Gastrocnemius medialis (tissue), 4 donors: ENCODE data around the gene OR10J1. TPM values are rescaled to one million over a fixed set of nuclear protein-coding genes. Genes with fewer than 3 reads are reported as not detected.

Experiments
- ATAC-seq, 2 donors: fragments of 150-250 bp; one replicate each; pipeline ENCODE4 v1.9.1; 2016
- DNase-seq, 2 donors: peaks; one replicate each; pipeline ENCODE4 v3.0.0-alpha.2; 2019
- H3K27ac ChIP-seq, 4 donors: fragments of 200-600 bp; sonication (generic); 1 replicate in 1 of 4; 2 replicates in 3 of 4; pipeline ENCODE4 v1.5.1; 2016 to 2018; ENCODE audit warnings: mild to moderate bottlenecking in 2 of 4, moderate library complexity in 1 of 4
- H3K27me3 ChIP-seq, 3 donors: fragments of 200-600 bp; sonication (generic) in 2 of 3; 1 replicate in 1 of 3; 2 replicates in 2 of 3; pipeline versions ENCODE4 v1.5.1 to v1.6.0; 2016 to 2019; ENCODE audit warnings: mild to moderate bottlenecking in 1 of 3, moderate library complexity in 1 of 3
- H3K36me3 ChIP-seq, 2 donors: fragments of 200-600 bp; sonication (generic) in 1 of 2; one replicate each; pipeline ENCODE4 v1.5.1; 2017 to 2018
- H3K4me1 ChIP-seq, 2 donors: fragments of 200-600 bp; sonication (generic) in 1 of 2; one replicate each; pipeline ENCODE4 v1.5.1; 2016 to 2017; ENCODE audit warnings: mild to moderate bottlenecking in 2 of 2
- H3K4me3 ChIP-seq, 4 donors: fragments of 200-600 bp; sonication (generic) in 3 of 4; 1 replicate in 1 of 4; 2 replicates in 3 of 4; pipeline ENCODE4 v1.5.1; 2016 to 2019; ENCODE audit warnings: mild to moderate bottlenecking in 2 of 4
- H3K9me3 ChIP-seq, 3 donors: fragments of 200-600 bp; sonication (generic) in 2 of 3; 1 replicate in 1 of 3; 2 replicates in 2 of 3; pipeline ENCODE4 v1.5.1; 2016 to 2019
- CTCF ChIP-seq, 5 experiments: fragments of 450-650 bp in 3 of 5; fragments of 200-600 bp in 2 of 5; sonication (generic) in 2 of 5; IDR thresholded peaks in 4 of 5; conservative IDR thresholded peaks in 1 of 5; 1 replicate in 4 of 5; 2 replicates in 1 of 5; pipeline ENCODE4 v1.5.1; 2016 to 2019; ENCODE audit warnings: antibody characterized with exemption in 5 of 5, mild to moderate bottlenecking in 3 of 5, moderate library complexity in 3 of 5
- POLR2A ChIP-seq, 2 donors: fragments of 450-650 bp; IDR thresholded peaks; one replicate each; pipeline ENCODE4 v1.6.1; 2017; ENCODE audit warnings: antibody characterized with exemption in 2 of 2, mild to moderate bottlenecking in 2 of 2, moderate library complexity in 2 of 2
- in situ Hi-C, 4 donors: fragments of 200-750 bp; cut with MboI; loops; one replicate each; pipeline versions ENCODE4 v1.15.0 to v1.8.0; 2017; ENCODE audit warnings: low sequenced_read_pairs in 4 of 4
- intact Hi-C: fragments of 100-400 bp; cut with DNase I; formaldehyde crosslinking; loops from one replicate; pipeline ENCODE4 v1.15.1; 2023; ENCODE audit warnings: low total_unique reads
- total RNA-seq, 4 donors: library from RNA; depleted of rRNA; stranded (reverse); fragments of >200 nt; gene quantifications; one replicate each; pipeline versions ENCODE4 v1.1.0 to v1.2.3, GENCODE V29; 2016

Gene OR10J1
- total RNA-seq, 4 donors from 2014 or later: not detected

DNA sequence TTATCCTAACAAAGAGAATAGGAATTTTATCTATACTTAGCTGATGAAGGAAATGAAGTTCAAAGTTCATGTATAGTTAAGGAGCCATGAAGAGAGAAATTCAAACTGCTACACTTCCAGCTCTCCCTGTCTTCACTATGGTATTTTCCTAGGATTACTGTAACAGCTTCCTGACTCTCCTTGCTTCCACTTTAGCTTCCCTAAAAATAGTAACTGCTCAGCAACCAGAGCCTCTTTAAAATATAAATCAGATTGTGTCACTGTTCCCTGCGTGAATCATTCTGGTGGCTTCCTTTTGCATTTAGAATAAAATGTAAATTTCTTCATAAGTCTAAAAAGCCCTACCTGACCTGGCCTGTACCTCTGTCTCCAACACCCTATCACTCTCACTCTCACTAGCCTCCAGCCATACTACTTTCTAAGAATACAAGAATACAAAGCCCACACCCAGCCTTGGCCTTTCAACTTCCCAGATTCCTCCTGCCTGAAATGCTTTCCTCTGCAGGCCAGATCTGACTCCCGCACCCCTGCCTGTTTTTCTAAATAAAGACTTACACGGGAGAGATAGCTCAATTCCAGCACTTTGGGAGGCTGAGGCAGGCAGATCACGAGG is 30.5 kb downstream of the OR10J1 start:
- no peaks in the 10 kb centered on the region for H3K4me1 ChIP-seq
- no peaks in the 10 kb centered on the region for H3K27me3 ChIP-seq
- no peak overlapping the region for H3K4me3 ChIP-seq
- H3K9me3 ChIP-seq: no peaks in the 10 kb centered on the region
- in situ Hi-C loops: no loop called here
- TF ChIP-seq CTCF (IDR thresholded peaks at IDR 0.05 in 4 of 5, conservative IDR thresholded peaks at IDR 0.05 in 1 of 5) (no peak), POLR2A (IDR thresholded peaks at IDR 0.05) (no peak)
- intact Hi-C loops: no loop called here
- DNase-seq: no peak
- H3K36me3 ChIP-seq: no peaks in the 10 kb centered on the region
- ATAC-seq: no peak
- H3K27ac ChIP-seq: no peak overlapping the region

DNA sequence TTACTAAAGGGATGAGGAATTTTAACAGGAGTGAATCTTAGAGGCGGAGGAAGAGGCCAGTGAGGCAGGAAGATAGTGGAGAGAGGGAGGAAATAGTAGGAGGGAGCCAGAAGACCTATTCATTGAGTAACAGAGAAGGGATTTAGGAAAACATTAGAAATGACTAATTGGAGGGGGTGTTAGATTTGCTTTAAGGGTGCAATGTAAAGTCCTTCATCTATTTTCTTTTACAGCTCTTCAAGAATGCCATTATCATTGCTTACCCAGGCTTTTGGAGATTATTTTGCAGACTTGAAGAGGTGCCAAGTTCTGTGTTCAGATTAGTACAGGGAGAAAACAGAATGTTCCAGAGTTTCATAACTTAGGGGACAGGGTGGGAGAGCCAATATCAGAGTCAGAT is 33.8 kb downstream of the OR10J1 start:
- no peak for DNase-seq
- H3K36me3 ChIP-seq: no peaks in the 10 kb centered on the region
- no peaks in the 10 kb centered on the region for H3K4me1 ChIP-seq
- in situ Hi-C loops: no loop called here
- H3K27ac ChIP-seq: no peak overlapping the region
- H3K27me3 ChIP-seq: no peaks in the 10 kb centered on the region
- intact Hi-C loops: no loop called here
- TF ChIP-seq CTCF (IDR thresholded peaks at IDR 0.05 in 4 of 5, conservative IDR thresholded peaks at IDR 0.05 in 1 of 5): no peak
- no peak for TF ChIP-seq POLR2A (IDR thresholded peaks at IDR 0.05)
- ATAC-seq: no peak
- H3K4me3 ChIP-seq: no peak overlapping the region
- no peaks in the 10 kb centered on the region for H3K9me3 ChIP-seq

GRCh38 chr1:159474926-159475325 is 35.4 kb downstream of the OR10J1 start:
- intact Hi-C loops (no loop called here), in situ Hi-C loops (no loop called here)
- ATAC-seq (no peak), DNase-seq (no peak)
- Histone ChIP-seq H3K36me3 (no peaks in the 10 kb centered on the region), H3K4me1 (no peaks in the 10 kb centered on the region), H3K9me3 (no peaks in the 10 kb centered on the region), H3K27ac (no peak overlapping the region), H3K4me3 (no peak overlapping the region), H3K27me3 (no peaks in the 10 kb centered on the region)
- TF ChIP-seq POLR2A (IDR thresholded peaks at IDR 0.05) (no peak), CTCF (IDR thresholded peaks at IDR 0.05 in 4 of 5, conservative IDR thresholded peaks at IDR 0.05 in 1 of 5) (no peak)

- ATAC-seq (no peak), DNase-seq (no peak)
- Histone ChIP-seq H3K4me3 (no peak overlapping the region), H3K27me3 (no peaks in the 10 kb centered on the region), H3K36me3 (no peaks in the 10 kb centered on the region), H3K4me1 (no peaks in the 10 kb centered on the region), H3K27ac (no peak overlapping the region), H3K9me3 (no peaks in the 10 kb centered on the region)
- TF ChIP-seq POLR2A (IDR thresholded peaks at IDR 0.05) (no peak), CTCF (IDR thresholded peaks at IDR 0.05 in 4 of 5, conservative IDR thresholded peaks at IDR 0.05 in 1 of 5) (no peak)
- in situ Hi-C loops: no loop called here
- intact Hi-C loops: no loop called here
Measured at GRCh38 chr1:159483501-159483900, 44.0 kb downstream of the OR10J1 start.

Other genes starting within 250 kb of the OR10J1 start
- 10 to 100 TPM; 10.1 to 34.8 (median 21.8) TPM for gene ACKR1, start 234.8 kb upstream of the OR10J1 start, total RNA-seq
- gene FCER1A, start 137.4 kb upstream of the OR10J1 start, total RNA-seq: not detected
- gene OR10J4, start 7.5 kb upstream of the OR10J1 start, total RNA-seq: not detected
- gene OR10J5, start 96.3 kb downstream of the OR10J1 start, total RNA-seq: not detected
- gene APCS, start 148.1 kb downstream of the OR10J1 start, total RNA-seq: 1 to 10 TPM in 2 of 4 donors, not detected in 2; 1.5 to 4.1 TPM